Activated T-cell treated with anti-CD3 and anti-CD28 coated beads for 4 hours (primary cell): ENCODE measurements around the gene LGALS1.
A peak's percentile ranks its signal among the peaks of the same experiment; 100 is the strongest.
"Not testable (repeated sequence)": the region's sequence is repeated elsewhere in the genome, so short reads cannot be mapped to it uniquely, and the experiment has no call there.

ENCODE experiments used
- DNase-seq: peaks from one replicate; pipeline ENCODE4 v3.0.0-alpha.2; 2020

Gene LGALS1

GRCh38 chr22:37639771-37640590, 35.5 kb upstream of the LGALS1 start:
- no peak for DNase-seq

- no peak for DNase-seq
Measured at GRCh38 chr22:37640591-37641560, 34.6 kb upstream of the LGALS1 start.

- DNase-seq, result no peak
Measured at GRCh38 chr22:37641561-37641949, 33.9 kb upstream of the LGALS1 start.

GRCh38 chr22:37643225-37643847, 32.1 kb upstream of the LGALS1 start:
- DNase-seq, result peak; percentile 88

DNA sequence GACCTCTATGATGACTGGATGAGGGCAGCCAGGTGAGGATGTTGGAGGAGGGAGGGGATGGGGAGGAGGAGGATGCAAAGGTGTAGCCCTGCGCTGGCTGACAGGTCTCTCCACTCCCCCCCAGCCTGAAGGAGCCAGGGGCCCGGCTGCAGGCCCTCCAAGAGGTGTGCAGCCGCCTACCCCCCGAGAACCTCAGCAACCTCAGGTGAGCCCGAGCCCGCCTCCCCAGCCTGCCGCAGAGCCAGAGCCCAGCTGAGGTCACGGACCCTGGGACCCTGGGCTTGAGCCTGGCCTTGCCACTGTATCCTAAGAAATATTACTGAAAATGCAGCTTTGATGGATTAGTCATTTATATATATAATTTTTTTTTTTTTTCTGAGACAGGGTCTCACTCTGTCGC, 28.1 kb upstream of the LGALS1 start:
- DNase-seq, result no peak

DNA sequence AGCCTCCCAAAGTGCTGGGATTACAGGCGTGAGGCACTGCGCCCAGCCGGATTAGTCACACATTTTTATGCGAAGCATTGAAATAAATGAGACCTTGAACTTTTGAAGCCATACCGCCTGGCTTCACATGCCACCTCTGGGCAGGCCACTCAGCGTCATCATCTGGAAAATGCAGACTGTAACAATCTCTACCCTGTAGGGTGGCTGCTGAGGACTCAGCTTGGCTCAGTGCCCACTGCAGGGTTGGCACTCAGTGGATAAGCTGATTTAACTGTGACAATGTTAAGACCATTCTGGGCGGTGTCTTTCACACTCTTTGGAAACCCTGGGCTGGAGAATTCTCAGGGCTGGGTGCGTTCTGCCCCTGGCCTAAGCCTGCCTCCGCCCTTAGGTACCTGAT, 27.5 kb upstream of the LGALS1 start:
- DNase-seq, result no peak

DNA sequence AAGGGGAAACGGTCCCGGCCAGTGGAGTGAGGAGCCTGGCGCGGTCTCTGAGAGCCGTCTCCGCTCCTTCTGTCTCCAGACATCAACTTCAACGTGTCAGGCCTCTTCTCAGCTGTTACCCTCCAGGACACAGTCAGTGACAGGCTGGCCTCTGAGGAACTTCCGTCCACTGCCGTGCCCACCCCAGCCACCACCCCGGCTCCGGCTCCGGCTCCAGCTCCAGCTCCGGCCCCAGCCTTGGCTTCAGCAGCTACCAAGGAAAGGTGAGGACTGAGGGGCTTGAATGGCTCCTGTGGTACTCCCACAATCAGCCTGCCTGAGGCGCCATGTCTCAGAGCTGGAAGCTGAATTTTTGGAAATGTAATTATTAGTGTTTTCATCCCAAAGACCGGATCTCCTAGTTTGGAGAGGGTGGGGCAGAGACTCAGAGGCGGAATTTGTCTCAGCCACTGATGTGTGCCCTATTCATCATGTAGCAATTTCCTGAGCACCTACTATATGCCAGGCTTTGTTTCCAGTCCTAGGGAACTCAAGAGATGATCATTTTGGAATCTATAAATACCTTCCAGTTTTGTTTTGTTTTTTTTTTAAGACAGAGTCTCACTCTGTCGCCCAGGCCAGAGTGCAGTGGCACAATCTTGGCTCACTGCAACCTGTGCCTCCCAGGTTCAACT, 24.8 kb upstream of the LGALS1 start:
- DNase-seq, result no peak

- no peak for DNase-seq
Measured at GRCh38 chr22:37654563-37655251, 20.7 kb upstream of the LGALS1 start.

DNA sequence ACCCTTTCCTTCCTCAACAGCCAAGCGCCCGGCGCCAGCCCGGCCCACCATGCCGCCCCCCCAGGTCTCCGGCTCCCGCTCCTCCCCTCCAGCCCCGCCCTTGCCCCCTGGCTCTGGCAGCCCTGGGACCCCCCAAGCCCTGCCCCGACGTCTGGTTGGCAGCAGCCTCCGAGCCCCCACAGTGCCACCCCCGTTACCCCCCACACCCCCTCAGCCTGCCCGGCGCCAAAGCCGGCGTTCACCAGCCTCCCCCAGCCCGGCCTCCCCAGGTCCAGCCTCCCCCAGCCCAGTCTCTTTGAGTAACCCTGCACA, 20.2 kb upstream of the LGALS1 start:
- no peak for DNase-seq

DNA sequence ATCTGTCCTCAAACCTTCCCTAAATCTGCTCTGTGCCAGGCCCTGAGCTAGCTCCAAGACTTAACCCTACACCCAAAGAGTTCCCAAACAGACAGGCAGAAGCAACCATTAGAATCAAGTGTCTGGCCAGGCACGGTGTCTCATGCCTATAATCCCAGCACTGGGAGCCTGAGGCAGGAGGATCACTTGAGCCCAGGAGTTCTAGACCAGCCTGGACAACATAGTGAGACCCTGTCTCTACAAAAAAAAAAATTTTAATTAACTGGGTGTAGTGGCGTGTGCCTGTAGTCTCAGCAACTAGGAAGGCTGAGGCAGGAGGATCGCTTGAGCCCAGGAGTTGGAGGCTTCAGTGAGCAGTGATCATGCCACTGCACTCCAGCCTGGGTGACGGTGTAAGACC, 18.9 kb upstream of the LGALS1 start:
- not testable (repeated sequence) for DNase-seq

DNA sequence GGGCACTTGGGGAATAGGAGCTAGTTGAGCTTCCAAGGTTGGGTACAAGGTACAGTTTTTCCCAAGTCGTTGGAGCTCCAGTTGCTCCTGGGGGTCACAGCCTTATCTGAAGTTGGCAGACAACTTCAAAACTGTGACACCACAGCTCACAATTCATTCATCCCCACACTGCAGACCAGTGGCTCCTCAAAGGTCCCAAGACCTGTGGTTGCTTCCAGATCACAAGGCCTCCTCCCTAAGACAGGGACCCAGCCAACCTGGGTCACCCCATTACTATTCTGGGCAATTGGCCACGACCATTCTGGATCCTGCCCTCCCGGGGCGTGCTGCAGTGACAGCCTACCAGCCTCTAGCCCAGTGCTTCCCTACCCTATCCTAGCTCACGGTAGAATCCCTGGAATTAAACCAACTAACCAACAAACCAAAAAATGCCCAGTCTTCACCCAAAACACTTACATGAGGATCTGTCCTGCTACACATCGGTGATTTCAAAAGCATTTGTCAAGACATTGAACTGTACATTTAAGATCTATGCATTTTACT, 17.8 kb upstream of the LGALS1 start:
- no peak for DNase-seq

DNA sequence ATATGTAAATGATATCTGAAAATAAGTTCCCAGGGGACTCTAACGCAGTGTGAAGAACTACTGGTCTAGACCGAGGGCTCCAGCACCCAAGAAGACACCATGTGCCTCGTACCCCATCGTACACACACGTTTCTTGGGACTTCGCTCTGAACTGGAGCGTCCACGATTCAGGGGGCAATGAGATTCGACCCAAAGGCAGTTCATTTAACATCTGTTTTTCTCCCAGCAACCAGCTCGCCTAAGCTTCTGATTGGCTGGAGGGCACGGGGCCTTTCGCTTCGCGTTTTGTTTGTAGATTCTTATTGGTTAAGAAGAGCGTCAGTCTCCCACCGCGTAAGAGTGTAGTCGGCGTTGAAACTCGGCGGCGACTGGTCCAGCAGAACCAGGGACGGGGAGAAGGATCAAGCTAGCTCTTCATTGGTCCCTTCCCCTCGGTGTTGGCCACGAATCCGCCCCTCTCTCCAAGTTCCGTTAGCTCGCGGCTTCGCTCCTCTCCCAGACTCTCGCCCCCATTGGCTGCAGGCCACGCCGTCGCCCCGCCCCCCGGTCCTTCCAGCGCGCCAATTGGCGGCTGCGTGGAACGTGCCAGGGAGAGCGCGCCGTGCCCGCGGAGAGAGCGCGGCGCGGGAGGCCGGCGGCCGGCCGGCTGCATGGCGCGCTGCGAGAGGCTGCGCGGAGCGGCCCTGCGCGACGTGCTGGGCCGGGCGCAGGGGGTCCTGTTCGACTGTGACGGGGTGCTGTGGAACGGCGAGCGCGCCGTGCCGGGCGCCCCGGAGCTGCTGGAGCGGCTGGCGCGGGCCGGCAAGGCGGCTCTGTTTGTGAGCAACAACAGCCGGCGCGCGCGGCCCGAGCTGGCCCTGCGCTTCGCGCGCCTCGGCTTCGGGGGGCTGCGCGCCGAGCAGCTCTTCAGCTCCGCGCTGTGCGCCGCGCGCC, 17.0 kb upstream of the LGALS1 start, which contains the start of gene PDXP:
TSS of gene PDXP (plus strand) at position 591 of the 933 bp plus-strand sequence. CDS start at position 651, 60 bp downstream.
- DNase-seq, result peak; percentile 98

GRCh38 chr22:37659066-37659896, 16.2 kb upstream of the LGALS1 start:
- DNase-seq, result no peak

- no peak for DNase-seq
Measured at GRCh38 chr22:37659897-37660708, 15.3 kb upstream of the LGALS1 start.

GRCh38 chr22:37660709-37661045, 14.8 kb upstream of the LGALS1 start:
- DNase-seq, result no peak

- DNase-seq, result no peak
Measured at GRCh38 chr22:37661160-37661924, 14.1 kb upstream of the LGALS1 start.

DNA sequence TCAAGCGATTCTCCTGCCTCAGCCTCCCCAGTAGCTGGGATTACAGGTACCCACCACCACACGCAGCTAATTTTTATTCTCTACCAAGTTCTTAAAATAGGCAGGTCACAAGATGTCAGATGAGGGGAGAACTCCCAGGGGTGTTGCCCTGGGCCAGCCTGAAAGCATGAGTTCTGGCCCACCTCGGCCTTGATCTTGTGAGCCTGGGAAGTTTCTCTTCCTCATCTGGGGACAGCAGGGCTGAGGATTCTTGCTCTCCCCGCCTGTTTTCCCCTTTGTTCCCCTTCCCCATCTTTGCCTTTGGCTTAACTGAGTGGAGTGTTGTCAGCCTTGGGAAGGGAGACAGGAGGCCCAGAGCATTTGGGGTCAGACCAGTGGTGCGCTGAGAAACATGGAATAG, 13.4 kb upstream of the LGALS1 start:
- DNase-seq, result no peak

DNA sequence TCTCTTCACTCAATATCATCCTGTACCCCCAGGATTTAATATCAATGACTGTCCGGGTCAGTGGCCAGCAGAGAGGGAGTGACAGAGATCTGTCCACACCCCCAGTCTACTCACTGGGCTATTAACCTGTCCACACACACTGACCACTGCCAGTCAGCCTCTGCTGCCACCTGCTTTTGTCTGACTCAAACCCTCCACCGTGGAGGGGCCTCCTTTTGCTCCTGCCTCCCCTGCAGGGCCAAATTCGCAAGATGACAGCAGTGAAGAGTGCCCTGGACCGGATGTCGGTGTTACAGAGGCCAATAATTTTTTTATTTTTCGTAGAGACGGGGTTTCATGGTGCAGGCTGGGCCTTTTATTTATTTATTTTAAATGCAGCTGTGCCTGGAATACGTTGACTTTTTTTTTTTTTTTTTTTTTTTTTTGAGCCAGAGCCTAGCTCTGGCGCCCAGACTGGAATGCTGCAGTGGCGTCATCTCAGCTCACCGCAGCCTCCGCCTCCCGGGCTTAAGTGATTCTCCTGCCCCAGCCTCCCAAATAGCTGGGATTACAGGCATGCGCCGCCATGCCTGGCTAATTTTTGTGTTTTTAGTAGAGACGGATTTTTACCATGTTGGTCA, 11.8 kb upstream of the LGALS1 start:
- DNase-seq, result no peak
